Measurements from ENCODE around the gene ZNF710. TPM values are rescaled to one million over a fixed set of nuclear protein-coding genes. Genes with fewer than 3 reads are reported as not detected.

Gene ZNF710
- total and polyA plus RNA-seq, 9 donors: 6.1 to 23.5 (median 13.1) TPM

- 82% methylated on average over 7 of the region's 7 CpGs for WGBS (ENCODE audit: insufficient coverage)
- Histone ChIP-seq H3K36me3 (ENCODE audit: control insufficient read depth, insufficient read depth, low read length) (no peaks in the 10 kb centered on the region), H3K27ac (ENCODE audit: low read length) (no peak overlapping the region), H3K9me3 (replicated peaks; ENCODE audit: control insufficient read depth, low read depth, low read length) (no peaks in the 10 kb centered on the region), H3K4me1 (ENCODE audit: control insufficient read depth, insufficient read depth, low read length) (peaks cover 18% of the 10 kb centered on the region), H3K4me3 (ENCODE audit: low read length) (no peak overlapping the region), H3K27me3 (ENCODE audit: control insufficient read depth, insufficient read depth, low read length) (no peaks in the 10 kb centered on the region)
- no peak for DNase-seq
Observed at GRCh38 chr15:90055182-90055581, 54.1 kb downstream of the ZNF710 start.

GRCh38 chr15:90056529-90056928 is 55.4 kb downstream of the ZNF710 start:
- no peak for DNase-seq
- Histone ChIP-seq H3K27me3 (ENCODE audit: control insufficient read depth, insufficient read depth, low read length) (no peaks in the 10 kb centered on the region), H3K9me3 (replicated peaks; ENCODE audit: control insufficient read depth, low read depth, low read length) (no peaks in the 10 kb centered on the region), H3K4me3 (ENCODE audit: low read length) (no peak overlapping the region), H3K27ac (ENCODE audit: low read length) (no peak overlapping the region), H3K4me1 (ENCODE audit: control insufficient read depth, insufficient read depth, low read length) (peaks cover 24% of the 10 kb centered on the region), H3K36me3 (ENCODE audit: control insufficient read depth, insufficient read depth, low read length) (no peaks in the 10 kb centered on the region)
- WGBS (ENCODE audit: insufficient coverage): 86% methylated on average over 7 of the region's 7 CpGs

DNA sequence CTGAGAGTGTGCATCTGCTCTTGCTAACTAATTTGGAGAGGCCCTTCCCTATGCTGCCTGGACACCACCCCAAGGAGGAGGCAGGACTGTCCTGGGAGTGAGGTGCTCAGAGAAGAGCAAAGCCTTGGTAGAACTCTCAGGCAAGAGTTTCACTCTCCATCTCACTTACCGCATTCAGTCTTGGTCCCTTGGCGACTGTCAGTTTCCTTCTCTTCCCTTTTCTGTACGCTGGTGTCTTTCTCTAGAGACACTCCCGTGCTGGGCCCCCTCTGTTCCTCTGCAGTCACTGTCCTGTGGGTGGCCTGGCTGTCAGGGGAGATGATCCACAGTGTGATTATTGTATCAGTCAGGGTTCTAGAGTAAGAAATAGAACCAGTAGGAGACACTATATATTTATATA is 57.2 kb downstream of the ZNF710 start:
- WGBS (ENCODE audit: insufficient coverage): 79% methylated on average over 2 of the region's 4 CpGs
- H3K4me3 ChIP-seq (ENCODE audit: low read length): no peak overlapping the region
- H3K36me3 ChIP-seq (ENCODE audit: control insufficient read depth, insufficient read depth, low read length): no peaks in the 10 kb centered on the region
- H3K27ac ChIP-seq (ENCODE audit: low read length): peak overlapping the region; percentile 29
- peaks cover 42% of the 10 kb centered on the region for H3K4me1 ChIP-seq (ENCODE audit: control insufficient read depth, insufficient read depth, low read length)
- no peak for DNase-seq
- no peaks in the 10 kb centered on the region for H3K27me3 ChIP-seq (ENCODE audit: control insufficient read depth, insufficient read depth, low read length)
- H3K9me3 ChIP-seq (replicated peaks; ENCODE audit: control insufficient read depth, low read depth, low read length): no peaks in the 10 kb centered on the region

DNA sequence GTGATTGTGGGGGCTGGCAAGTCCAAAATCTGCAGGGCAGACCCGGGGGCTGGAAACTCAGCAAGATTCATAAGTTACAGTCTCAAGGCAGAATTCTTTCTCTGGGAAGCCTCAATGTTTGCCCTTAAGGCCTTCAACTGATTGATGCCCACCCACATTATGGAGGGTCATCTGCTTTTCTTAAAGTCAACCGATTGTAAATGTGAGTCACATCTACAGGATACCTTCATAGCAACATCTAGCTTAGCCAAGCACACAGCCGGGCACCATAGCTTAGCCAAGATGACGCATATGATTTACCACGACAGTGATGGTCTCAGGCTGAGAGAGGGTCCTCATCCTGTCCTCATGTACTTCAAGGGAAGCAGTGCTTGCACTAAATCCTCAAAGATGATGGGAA is 57.7 kb downstream of the ZNF710 start:
- no peak for DNase-seq
- Histone ChIP-seq H3K27me3 (ENCODE audit: control insufficient read depth, insufficient read depth, low read length) (no peaks in the 10 kb centered on the region), H3K4me3 (ENCODE audit: low read length) (no peak overlapping the region), H3K4me1 (ENCODE audit: control insufficient read depth, insufficient read depth, low read length) (peaks cover 46% of the 10 kb centered on the region), H3K27ac (ENCODE audit: low read length) (peak overlapping the region; percentile 13), H3K9me3 (replicated peaks; ENCODE audit: control insufficient read depth, low read depth, low read length) (no peaks in the 10 kb centered on the region), H3K36me3 (ENCODE audit: control insufficient read depth, insufficient read depth, low read length) (no peaks in the 10 kb centered on the region)
- WGBS (ENCODE audit: insufficient coverage): 100% methylated on average over 4 of the region's 5 CpGs

DNA sequence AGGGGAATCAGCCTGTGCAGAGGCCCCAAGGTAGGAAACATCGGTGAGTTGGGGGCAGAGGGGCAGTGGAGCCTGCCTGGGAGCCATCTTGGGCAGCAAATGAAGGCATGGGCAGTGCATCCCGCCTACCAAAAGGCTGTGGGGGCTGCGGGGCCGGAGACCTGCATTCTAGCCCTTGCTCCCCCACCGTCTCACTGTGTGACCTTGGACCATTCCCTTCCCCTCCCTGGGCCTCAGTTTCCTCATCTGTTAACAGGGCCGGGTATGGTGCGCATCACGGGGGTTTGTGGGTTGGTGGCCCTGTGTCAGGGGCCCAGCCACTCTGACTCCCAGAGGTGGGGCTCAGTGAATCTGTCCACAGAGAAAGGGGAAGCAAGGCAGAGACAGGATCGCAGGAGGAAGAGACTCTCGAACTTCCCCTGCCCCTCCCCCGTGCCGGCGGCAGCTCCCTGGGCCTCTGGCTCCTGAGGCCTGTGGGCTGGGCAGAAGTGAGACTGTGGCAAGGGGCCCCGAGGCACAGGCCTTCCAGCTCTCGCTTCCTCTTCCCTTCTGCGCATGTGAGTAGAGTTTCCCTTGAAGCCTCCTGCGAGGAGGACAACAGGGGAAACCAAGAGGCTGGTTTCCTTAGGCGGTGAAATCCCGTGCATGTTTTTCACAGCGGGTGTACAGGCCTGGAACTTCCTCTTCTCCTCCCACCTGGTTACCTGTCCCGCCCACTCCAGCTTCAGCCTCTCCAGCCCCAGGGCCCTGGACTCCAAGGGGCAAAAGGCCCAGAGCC is 58.3 kb downstream of the ZNF710 start:
- Histone ChIP-seq H3K4me3 (ENCODE audit: low read length) (no peak overlapping the region), H3K27ac (ENCODE audit: low read length) (peak overlapping the region; percentile 75), H3K4me1 (ENCODE audit: control insufficient read depth, insufficient read depth, low read length) (peaks cover 51% of the 10 kb centered on the region), H3K9me3 (replicated peaks; ENCODE audit: control insufficient read depth, low read depth, low read length) (no peaks in the 10 kb centered on the region), H3K27me3 (ENCODE audit: control insufficient read depth, insufficient read depth, low read length) (no peaks in the 10 kb centered on the region), H3K36me3 (ENCODE audit: control insufficient read depth, insufficient read depth, low read length) (no peaks in the 10 kb centered on the region)
- WGBS (ENCODE audit: insufficient coverage): 41% methylated on average over 7 of the region's 21 CpGs
- peak; percentile 89 for DNase-seq

GRCh38 chr15:90060797-90061196 is 59.7 kb downstream of the ZNF710 start:
- DNase-seq: no peak
- Histone ChIP-seq H3K4me1 (ENCODE audit: control insufficient read depth, insufficient read depth, low read length) (peaks cover 56% of the 10 kb centered on the region), H3K4me3 (ENCODE audit: low read length) (no peak overlapping the region), H3K36me3 (ENCODE audit: control insufficient read depth, insufficient read depth, low read length) (no peaks in the 10 kb centered on the region), H3K9me3 (replicated peaks; ENCODE audit: control insufficient read depth, low read depth, low read length) (no peaks in the 10 kb centered on the region), H3K27me3 (ENCODE audit: control insufficient read depth, insufficient read depth, low read length) (no peaks in the 10 kb centered on the region), H3K27ac (ENCODE audit: low read length) (no peak overlapping the region)
- 57% methylated on average over 1 of the region's 3 CpGs for WGBS (ENCODE audit: insufficient coverage)

- Histone ChIP-seq H3K36me3 (ENCODE audit: control insufficient read depth, insufficient read depth, low read length) (peaks cover under 1% of the 10 kb centered on the region), H3K4me3 (ENCODE audit: low read length) (no peak overlapping the region), H3K4me1 (ENCODE audit: control insufficient read depth, insufficient read depth, low read length) (peaks cover 56% of the 10 kb centered on the region), H3K27ac (ENCODE audit: low read length) (no peak overlapping the region), H3K27me3 (ENCODE audit: control insufficient read depth, insufficient read depth, low read length) (no peaks in the 10 kb centered on the region), H3K9me3 (replicated peaks; ENCODE audit: control insufficient read depth, low read depth, low read length) (no peaks in the 10 kb centered on the region)
- peak; percentile 73 for DNase-seq
- 23% methylated on average over 5 of the region's 8 CpGs for WGBS (ENCODE audit: insufficient coverage)
Observed at GRCh38 chr15:90062023-90062442, 60.9 kb downstream of the ZNF710 start.

DNA sequence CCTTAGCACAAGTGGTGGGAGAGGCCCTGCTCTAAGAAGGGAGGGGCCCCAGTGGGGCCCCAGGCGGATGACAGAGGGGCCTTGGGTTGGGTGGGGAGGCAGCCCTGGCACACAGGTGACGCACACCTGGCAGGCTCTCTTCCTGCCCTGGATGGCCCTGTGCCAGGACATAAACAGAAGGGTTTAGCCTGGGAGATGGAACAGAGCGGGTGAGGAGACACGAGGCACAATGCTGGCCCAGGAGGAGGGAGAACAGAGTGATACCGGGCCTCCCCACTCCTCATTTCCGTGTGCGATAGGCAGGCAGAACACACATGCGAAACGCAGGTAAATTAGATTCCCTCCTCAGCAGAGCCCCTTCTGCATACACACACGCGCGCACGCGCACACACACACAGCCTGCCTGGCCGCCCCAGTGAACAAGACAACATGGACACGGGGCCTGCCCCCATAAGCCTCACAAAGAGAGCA is 61.4 kb downstream of the ZNF710 start:
- peaks cover 6% of the 10 kb centered on the region for H3K36me3 ChIP-seq (ENCODE audit: control insufficient read depth, insufficient read depth, low read length)
- no peaks in the 10 kb centered on the region for H3K9me3 ChIP-seq (replicated peaks; ENCODE audit: control insufficient read depth, low read depth, low read length)
- no peak for DNase-seq
- H3K4me3 ChIP-seq (ENCODE audit: low read length): no peak overlapping the region
- H3K27ac ChIP-seq (ENCODE audit: low read length): peak overlapping the region; percentile 20
- no peaks in the 10 kb centered on the region for H3K27me3 ChIP-seq (ENCODE audit: control insufficient read depth, insufficient read depth, low read length)
- H3K4me1 ChIP-seq (ENCODE audit: control insufficient read depth, insufficient read depth, low read length): peaks cover 56% of the 10 kb centered on the region
- 50% methylated on average over 2 of the region's 16 CpGs for WGBS (ENCODE audit: insufficient coverage)

DNA sequence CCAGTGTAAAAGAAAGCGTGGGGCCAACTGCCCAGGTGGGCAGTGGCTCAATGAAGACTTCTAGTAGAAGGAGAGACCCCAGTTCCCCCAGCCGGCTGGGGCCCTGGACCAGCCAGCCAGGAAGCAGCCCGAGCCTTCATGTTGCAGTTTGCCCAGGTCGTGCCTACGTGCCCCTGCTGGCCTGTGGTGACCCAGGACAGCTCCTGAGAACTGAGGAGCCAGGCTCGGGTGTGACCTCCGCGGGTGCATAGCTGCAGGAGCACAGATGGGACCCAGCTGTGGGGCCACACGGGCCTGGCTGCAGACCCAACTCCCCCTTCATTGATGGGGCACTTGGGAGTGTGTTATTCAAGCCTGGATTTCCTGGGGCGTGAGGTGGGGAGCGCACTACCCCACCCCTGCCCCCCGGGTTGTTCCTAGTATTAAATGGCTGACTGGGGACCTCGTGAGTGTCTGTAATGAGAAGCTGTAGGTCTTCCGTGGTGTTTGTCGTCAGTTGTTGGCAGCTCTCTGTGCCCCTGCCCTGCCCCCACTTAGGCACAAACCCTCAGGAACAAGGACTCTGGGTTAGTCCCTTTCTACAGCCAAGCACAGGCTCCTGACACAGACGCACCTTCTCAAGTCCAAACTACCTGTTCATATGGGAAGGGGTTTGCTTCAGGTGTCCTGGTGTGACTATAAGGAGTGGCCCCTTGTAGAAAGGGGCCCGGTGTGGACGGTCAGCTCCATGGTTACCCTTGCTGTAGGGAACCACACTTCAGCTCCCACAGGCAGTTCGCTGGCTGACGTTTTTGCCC is 62.0 kb downstream of the ZNF710 start:
- Histone ChIP-seq H3K4me1 (ENCODE audit: control insufficient read depth, insufficient read depth, low read length) (peaks cover 53% of the 10 kb centered on the region), H3K27me3 (ENCODE audit: control insufficient read depth, insufficient read depth, low read length) (no peaks in the 10 kb centered on the region), H3K9me3 (replicated peaks; ENCODE audit: control insufficient read depth, low read depth, low read length) (no peaks in the 10 kb centered on the region), H3K27ac (ENCODE audit: low read length) (peak overlapping the region; percentile 57), H3K36me3 (ENCODE audit: control insufficient read depth, insufficient read depth, low read length) (peaks cover 12% of the 10 kb centered on the region), H3K4me3 (ENCODE audit: low read length) (no peak overlapping the region)
- DNase-seq: no peak
- 36% methylated on average over 11 of the region's 20 CpGs for WGBS (ENCODE audit: insufficient coverage)

GRCh38 chr15:90063770-90064247 is 62.7 kb downstream of the ZNF710 start:
- H3K36me3 ChIP-seq (ENCODE audit: control insufficient read depth, insufficient read depth, low read length): peaks cover 18% of the 10 kb centered on the region
- peak; percentile 69 for DNase-seq
- no peak overlapping the region for H3K4me3 ChIP-seq (ENCODE audit: low read length)
- H3K27me3 ChIP-seq (ENCODE audit: control insufficient read depth, insufficient read depth, low read length): no peaks in the 10 kb centered on the region
- H3K9me3 ChIP-seq (replicated peaks; ENCODE audit: control insufficient read depth, low read depth, low read length): no peaks in the 10 kb centered on the region
- H3K4me1 ChIP-seq (ENCODE audit: control insufficient read depth, insufficient read depth, low read length): peaks cover 53% of the 10 kb centered on the region
- WGBS (ENCODE audit: insufficient coverage): 56% methylated on average over 2 of the region's 11 CpGs
- H3K27ac ChIP-seq (ENCODE audit: low read length): peak overlapping the region; percentile 57

Measured in muscle of leg (tissue), 11 donors.